Stimulated activated CD8-positive, alpha-beta memory T cell treated with anti-CD3 and anti-CD28 coated beads, Interleukin-7, amount 100 ng/mL, for 4 hours (primary cell): ENCODE results near the gene LRRC31.

Experiments used
- DNase-seq, 2 donors: peaks; one replicate each; pipeline ENCODE4 v3.0.0-alpha.2; 2020; ENCODE audit warnings: low read depth in 2 of 2

The LRRC31 gene

DNA sequence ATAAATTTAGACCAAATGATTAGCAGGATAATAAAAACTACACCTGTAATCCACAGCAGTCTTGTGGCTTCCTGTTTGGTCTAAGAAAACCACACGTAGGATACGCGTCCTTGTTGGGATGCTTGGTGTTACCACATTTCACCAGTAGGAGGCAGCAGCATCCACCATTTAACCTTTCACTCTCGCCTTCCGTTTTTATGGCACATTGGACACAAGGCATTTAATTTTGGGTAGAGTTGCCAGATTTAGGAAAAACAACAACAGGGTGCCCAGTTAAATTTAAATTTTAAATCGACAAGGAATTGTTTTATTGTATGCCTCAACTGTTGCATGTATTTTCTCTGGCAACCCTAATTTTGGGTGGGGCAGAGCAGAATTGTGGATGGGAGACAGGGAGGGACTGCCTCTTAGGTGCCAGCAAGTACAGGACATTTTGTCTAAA is 6.3 kb downstream of the LRRC31 start:
- DNase-seq: peak; percentile 17 to 43

GRCh38 chr3:169861871-169862270 is 7.9 kb downstream of the LRRC31 start:
- DNase-seq: no peak

GRCh38 chr3:169857811-169858210 is 11.9 kb downstream of the LRRC31 start:
- DNase-seq: no peak

DNA sequence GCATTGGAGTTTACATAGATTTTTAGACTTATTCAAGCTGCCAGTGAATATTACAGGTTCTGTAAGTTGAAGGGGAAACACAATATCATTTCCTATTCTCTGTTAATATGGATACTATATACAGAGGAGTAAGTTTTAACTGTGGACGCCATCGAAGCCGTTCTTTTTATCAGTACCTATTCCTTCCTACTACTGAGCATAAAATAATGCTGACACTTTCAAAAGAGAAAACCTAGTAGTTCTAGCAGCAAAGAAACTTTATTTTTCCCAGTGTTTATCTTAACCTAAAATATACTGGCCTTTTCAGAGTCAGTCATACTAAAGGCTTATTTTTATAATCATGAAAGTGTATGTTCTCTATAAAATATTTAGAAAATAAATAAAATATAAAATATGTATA is 14.2 kb downstream of the LRRC31 start:
- no peak for DNase-seq

DNA sequence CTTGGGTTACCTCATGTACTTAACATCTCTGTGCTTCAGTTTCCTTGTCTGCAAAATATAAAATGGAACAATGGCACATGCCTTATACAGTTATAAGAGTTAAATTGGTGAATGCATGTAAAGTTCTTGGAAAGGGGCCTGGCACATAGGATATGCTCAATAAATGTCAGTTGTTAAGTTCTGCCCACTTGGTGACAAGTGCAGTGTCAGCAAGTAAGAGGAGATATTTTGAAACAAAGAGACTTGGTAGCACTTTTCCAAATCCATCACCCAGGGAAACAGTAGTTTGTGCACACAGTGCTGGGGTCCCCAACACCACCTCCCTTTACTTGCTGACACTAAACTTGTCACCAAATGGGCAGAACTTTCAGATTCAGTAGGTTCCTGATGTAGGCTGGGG is 19.1 kb downstream of the LRRC31 start:
- DNase-seq: no peak

DNA sequence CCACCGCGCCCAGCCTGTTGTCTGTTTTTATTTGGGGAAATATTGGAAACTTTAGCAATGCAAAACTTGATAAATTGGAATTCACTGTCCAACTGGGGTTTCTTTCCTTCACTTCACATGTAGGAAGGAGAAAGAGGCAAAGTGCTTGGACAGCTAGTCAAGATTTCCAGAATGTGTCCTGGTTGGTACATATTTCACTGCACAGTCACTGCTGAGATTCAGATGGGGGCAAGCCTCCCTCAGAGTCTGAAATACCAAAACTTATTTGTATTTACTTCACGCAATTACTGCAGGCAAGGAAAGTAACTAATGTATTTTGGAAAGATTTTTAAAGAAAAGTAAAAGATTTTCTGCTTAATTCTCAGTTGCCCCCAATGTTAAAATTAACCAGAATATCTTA is 21.0 kb downstream of the LRRC31 start:
- no peak for DNase-seq

GRCh38 chr3:169847896-169848295 is 21.8 kb downstream of the LRRC31 start:
- DNase-seq: no peak

DNA sequence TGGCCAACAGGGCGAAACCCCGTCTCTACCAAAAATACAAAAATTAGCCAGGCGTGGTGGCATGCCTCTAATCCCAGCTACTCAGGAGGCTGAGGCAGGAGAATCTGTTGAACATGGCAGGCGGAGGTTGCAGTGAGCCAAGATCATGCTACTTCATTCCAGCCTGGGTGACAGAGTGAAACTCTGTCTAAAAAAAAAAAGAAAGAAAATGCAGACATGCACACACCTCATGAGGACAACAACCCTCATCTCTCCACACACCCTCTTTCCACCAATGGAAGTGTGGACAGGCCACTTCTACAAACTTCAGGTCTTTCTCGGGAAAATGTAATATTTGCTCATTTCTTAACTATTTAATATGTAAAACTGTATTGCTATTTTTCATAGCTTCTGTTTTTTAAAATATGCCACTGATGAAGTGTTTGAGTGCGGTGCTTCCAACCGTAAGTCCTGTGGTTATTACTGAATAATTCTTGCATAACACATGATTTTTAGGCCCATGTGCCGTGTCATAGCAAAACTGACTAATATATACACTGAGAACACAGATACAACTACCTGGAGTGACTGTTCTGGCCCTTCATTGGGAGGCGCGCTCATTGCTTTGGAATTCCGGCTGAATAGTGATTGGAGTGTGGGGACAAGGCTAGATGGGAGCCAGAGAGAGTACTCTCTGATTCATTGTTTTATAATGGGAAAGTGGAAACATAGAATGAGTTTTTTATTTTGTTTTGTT is 23.1 kb downstream of the LRRC31 start:
- no peak for DNase-seq

- no peak for DNase-seq
Measured at GRCh38 chr3:169842960-169843359, 26.8 kb downstream of the LRRC31 start.

DNA sequence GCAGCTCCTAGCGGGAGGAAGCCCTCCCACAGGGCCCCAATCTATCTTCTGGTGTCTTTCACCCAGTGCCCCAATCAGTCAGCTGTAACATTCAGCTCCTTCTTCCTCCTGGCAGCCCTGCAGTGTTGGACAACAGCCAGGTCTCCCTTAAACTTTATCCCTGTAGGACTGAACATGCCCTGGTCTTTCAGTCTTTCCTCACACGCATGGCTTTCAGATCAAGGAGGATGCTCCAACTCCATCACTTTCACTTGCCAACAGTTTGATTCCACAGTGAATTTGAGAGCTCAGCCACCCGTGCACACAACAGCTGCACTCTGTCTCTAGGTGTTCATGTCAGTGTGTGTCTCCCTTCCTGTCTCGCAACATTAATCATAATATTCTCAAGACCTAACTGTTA is 28.6 kb downstream of the LRRC31 start:
- no peak for DNase-seq

GRCh38 chr3:169838511-169839030 is 31.2 kb downstream of the LRRC31 start:
- DNase-seq: no peak

- no peak for DNase-seq
Measured at GRCh38 chr3:169836942-169837275, 32.8 kb downstream of the LRRC31 start.

GRCh38 chr3:169836078-169836941 is 33.4 kb downstream of the LRRC31 start:
- no peak for DNase-seq

DNA sequence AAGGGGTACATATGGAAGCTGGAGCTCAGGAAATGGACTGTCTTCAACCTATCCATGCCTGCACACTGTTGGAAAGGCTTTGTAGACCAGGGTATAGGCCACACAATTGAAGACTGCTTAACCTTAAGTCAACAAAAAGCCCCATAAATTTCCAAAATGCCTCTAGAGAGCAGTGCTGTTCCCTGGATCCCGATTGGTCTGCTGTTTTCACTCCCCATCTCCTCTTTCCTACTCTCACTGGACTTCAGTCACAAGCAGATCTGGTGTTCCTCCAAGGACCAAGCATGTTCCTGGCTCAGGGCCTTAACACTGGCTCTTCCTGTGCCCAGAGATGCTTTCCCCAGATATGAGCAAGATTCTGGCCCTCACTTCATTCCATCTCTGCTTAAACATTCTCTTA is 34.2 kb downstream of the LRRC31 start:
- no peak for DNase-seq

DNA sequence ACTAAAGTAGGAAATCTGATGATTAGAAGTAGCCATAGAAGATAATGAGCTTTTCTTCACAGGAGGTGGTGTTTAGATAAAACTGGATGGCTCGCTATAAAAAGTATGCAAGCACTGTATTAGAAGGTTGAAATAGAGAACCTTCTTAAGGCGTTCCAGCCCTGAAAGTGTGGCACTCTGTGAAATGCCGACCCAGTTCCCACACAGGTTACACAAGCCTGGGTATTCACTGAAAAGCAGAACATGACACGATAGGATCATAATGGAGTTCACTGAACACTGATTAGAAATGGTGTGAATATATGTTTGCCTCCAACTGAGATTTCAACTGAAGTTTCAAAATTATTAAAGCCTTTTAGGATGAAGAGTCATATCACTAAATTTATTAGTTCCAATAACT is 42.0 kb downstream of the LRRC31 start:
- DNase-seq: no peak

DNA sequence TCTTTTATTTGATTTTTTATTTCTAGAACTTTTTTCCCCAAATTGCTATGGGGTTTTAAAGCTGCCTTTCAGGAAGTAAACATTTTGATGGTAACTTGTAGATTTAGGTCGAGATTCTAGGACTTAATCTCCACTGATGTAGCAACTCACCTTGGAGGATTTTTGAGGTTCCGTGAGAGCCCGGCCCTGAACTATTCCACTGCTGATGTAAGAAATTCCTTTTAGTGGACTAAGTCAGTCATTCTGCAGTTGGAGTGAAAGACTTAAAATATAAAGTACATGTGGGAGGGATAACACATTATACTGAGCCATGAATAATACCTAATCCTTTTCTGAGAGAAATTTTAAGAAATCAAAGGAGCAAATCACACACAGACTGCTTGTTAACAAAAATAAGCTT is 44.4 kb downstream of the LRRC31 start:
- no peak for DNase-seq

- DNase-seq: no peak
Measured at GRCh38 chr3:169822983-169823382, 46.8 kb downstream of the LRRC31 start.

GRCh38 chr3:169822540-169822939 is 47.2 kb downstream of the LRRC31 start:
- DNase-seq: no peak

DNA sequence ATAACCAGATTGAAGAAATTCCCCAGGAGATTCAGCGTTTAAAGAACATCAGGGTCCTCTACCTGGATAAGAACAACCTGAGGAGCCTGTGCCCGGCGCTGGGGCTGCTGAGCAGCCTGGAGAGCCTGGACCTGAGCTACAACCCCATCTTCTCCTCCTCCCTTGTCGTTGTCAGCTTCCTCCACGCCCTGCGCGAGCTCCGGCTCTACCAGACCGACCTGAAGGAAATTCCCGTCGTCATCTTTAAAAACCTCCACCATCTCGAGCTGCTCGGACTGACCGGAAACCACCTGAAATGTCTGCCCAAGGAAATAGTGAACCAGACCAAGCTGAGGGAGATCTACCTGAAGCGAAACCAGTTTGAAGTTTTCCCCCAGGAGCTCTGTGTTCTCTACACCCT is 47.6 kb downstream of the LRRC31 start:
- no peak for DNase-seq

- no peak for DNase-seq
Measured at GRCh38 chr3:169818316-169818715, 51.4 kb downstream of the LRRC31 start.

DNA sequence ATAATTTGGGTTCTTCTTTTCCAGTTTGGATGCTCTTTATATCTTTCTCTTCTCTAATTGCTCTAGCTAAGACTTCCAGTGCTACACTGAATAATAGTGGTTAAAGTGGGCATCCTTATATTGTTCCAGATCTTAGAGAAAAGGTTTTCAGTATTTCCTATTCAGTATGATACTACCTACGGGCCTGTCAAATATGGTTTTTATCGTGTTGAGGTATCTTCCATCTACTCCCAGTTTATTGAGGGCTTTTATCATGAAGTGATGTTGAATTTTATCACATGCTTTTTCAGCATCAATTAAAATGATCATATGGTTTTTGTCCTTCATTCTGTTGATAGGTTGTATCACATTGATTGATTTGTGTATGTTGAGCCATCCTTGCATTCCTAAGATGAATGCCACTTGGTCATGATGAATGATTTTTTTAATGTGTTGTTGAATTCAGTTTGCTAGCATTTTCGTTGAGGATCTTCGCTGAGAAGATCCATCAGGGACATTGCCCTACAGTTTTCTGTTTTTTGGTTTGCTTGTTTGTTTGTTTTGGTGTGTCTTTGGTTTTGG is 54.1 kb downstream of the LRRC31 start:
- no peak for DNase-seq

DNA sequence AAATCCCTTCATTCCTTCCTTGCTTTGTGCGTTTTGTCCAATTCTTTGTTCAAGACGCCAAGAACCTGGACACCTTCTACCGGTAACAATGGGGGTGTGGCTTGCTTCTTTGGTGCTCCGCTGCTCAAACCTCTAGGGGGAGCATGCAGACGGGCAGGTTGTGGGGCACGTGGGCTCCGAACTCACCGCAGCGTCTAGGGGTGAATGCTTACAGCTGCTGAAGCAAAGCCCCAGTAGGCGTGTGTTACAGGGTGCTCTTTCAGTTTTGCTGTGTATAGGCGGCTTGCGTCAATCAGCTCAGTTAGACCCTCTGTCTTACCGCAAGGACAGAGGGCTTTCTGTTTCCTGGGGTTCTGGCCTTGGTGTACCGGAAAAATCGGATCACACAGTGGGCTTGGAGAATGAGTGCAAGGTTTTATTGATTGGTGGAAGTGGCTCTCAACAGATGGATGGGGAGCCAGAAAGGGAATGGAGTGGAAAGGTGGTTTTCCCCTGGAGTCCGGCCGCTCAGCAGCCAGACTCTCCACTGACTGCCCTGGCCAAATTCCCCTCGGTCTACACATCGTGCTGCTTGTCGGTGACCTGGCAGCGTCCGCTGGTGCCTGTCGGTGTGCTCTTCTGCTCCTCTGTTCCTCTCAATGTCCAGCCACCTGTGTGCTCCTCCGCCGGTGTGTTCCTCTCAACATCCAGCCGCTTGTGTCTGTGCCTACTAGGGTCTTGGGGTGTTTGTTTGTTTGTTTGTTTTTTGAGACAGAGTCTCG is 55.8 kb downstream of the LRRC31 start:
- peak; percentile 70 to 78 for DNase-seq
